Upper lobe of left lung (tissue), 6 donors: ENCODE results near the gene PDCD11. TPM values are rescaled to one million over a fixed set of nuclear protein-coding genes. Genes with fewer than 3 reads are reported as not detected.

Experiments
- ATAC-seq, 2 donors: fragments of 200-7000 bp; cut with Tn5 transposase; one replicate each; pipeline ENCODE4 v1.9.1; 2022; ENCODE audit warnings: mild to moderate bottlenecking in 2 of 2, moderate library complexity in 2 of 2; ENCODE audit not compliant: low FRiP score in 2 of 2
- DNase-seq, 2 donors: peaks; one replicate each; pipeline ENCODE4 v3.0.0-alpha.2; 2019 to 2020
- H3K27ac ChIP-seq, 4 donors: fragments of 200-600 bp; sonication (generic); one replicate each; pipeline ENCODE4 v1.5.1; 2016 to 2019
- H3K27me3 ChIP-seq, 4 donors: fragments of 200-600 bp; sonication (generic); one replicate each; pipeline ENCODE4 v1.5.1; 2017 to 2019
- H3K36me3 ChIP-seq, 4 donors: fragments of 200-600 bp; sonication (generic); one replicate each; pipeline ENCODE4 v1.5.1; 2016 to 2019
- H3K4me1 ChIP-seq, 4 donors: fragments of 200-600 bp; sonication (generic); one replicate each; pipeline ENCODE4 v1.5.1; 2018 to 2019
- H3K4me3 ChIP-seq, 4 donors: fragments of 200-600 bp; sonication (generic); one replicate each; pipeline ENCODE4 v1.5.1; 2017 to 2019; ENCODE audit warnings: mild to moderate bottlenecking in 2 of 4, moderate library complexity in 1 of 4
- H3K9me3 ChIP-seq, 4 donors: fragments of 200-600 bp; sonication (generic); one replicate each; pipeline ENCODE4 v1.5.1; 2018 to 2019
- CTCF ChIP-seq, 6 experiments: fragments of 450-650 bp in 4 of 6; fragments of 200-600 bp in 2 of 6; sonication (generic) in 2 of 6; IDR thresholded peaks; one replicate each; pipeline ENCODE4 v1.5.1; 2016 to 2019; ENCODE audit warnings: antibody characterized with exemption in 6 of 6
- EP300 ChIP-seq, 4 donors: sonication (generic); formaldehyde crosslinking; IDR thresholded peaks; one replicate each; pipeline ENCODE4 v1.5.1; 2017; ENCODE audit warnings: antibody characterized with exemption in 4 of 4, control low read depth in 2 of 4
- POLR2A ChIP-seq, 4 donors: fragments of 450-650 bp; IDR thresholded peaks; one replicate each; pipeline ENCODE4 v1.5.1; 2016 to 2017; ENCODE audit warnings: antibody characterized with exemption in 4 of 4, mild to moderate bottlenecking in 2 of 4
- POLR2AphosphoS5 ChIP-seq, 2 donors: sonication (generic); formaldehyde crosslinking; IDR thresholded peaks; one replicate each; pipeline ENCODE4 v1.5.1; 2017; ENCODE audit warnings: antibody characterized with exemption in 2 of 2
- whole genome bisulfite sequencing, 2 donors: methylation state at CpG; one replicate each; pipeline ENCODE4 v1.1.5; 2017 to 2018; 5-methylcytosine and 5-hydroxymethylcytosine counted together
- total RNA-seq, 6 donors: library from RNA; depleted of rRNA in 4 of 6; stranded (reverse); fragments of >200 nt in 4 of 6; gene quantifications; one replicate each; pipeline versions ENCODE4 v1.1.0 to v1.2.1, GENCODE V29; 2016 to 2021
- donor health status: DM: no; HTN: no; CAD: no; lungs with moderate emphysema.
- donor health status: DM: no; HTN: yes; CAD: no; lungs with severe emphysema.

Gene PDCD11
- total RNA-seq, 6 donors from 2014 or later = 14.8 to 25.1 (median 20.8) TPM

DNA sequence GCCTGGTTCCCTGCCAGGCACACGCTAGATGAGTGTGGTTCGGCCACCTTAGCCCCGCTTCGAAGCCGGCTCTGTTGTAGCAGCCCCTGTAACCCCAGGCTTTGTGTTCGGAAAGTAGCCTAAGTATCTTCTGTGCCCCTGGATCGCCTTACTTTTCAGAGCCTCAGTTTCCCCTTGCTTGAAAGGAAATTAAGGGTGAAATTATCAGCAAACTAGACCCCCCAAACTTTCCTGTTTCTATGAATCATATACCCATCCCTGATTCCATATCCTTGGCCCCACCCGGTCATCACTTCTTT, 312 bp downstream of the PDCD11 start:
- TF ChIP-seq POLR2AphosphoS5 (IDR thresholded peaks at IDR 0.05) (no peak), EP300 (IDR thresholded peaks at IDR 0.05) (no peak), POLR2A (IDR thresholded peaks at IDR 0.05) (no peak), CTCF (IDR thresholded peaks at IDR 0.05) (no peak)
- Histone ChIP-seq H3K4me3 (peak overlapping the region; percentile 70 to 96 (median 92)), H3K4me1 (peaks cover 18 to 41% (median 28%) of the 10 kb centered on the region in 4 donors), H3K9me3 (no peaks in the 10 kb centered on the region), H3K36me3 (peaks cover 6 to 48% (median 14%) of the 10 kb centered on the region in 4 donors), H3K27me3 (no peaks in the 10 kb centered on the region), H3K27ac (peak overlapping the region; percentile 34 to 91 (median 66))
- no peak for ATAC-seq
- no peak for DNase-seq
- WGBS, 2 donors = 0% methylated on average over 8 of the region's 8 CpGs

GRCh38 chr10:103397191-103397825, 882 bp downstream of the PDCD11 start:
- Histone ChIP-seq H3K27ac (no peak overlapping the region), H3K4me3 (peak overlapping the region; percentile 70 to 96 (median 92)), H3K36me3 (peaks cover under 1 to 49% (median 16%) of the 10 kb centered on the region in 4 donors), H3K9me3 (no peaks in the 10 kb centered on the region), H3K27me3 (no peaks in the 10 kb centered on the region), H3K4me1 (peaks cover 18 to 41% (median 28%) of the 10 kb centered on the region in 4 donors)
- TF ChIP-seq POLR2AphosphoS5 (IDR thresholded peaks at IDR 0.05) (no peak), EP300 (IDR thresholded peaks at IDR 0.05) (no peak), CTCF (IDR thresholded peaks at IDR 0.05) (no peak), POLR2A (IDR thresholded peaks at IDR 0.05) (no peak)
- ATAC-seq (no peak), DNase-seq (peak in 1 of 2 donors; percentile 24)
- WGBS, 2 donors = 67 to 70% methylated on average over 19 of the region's 19 CpGs

DNA sequence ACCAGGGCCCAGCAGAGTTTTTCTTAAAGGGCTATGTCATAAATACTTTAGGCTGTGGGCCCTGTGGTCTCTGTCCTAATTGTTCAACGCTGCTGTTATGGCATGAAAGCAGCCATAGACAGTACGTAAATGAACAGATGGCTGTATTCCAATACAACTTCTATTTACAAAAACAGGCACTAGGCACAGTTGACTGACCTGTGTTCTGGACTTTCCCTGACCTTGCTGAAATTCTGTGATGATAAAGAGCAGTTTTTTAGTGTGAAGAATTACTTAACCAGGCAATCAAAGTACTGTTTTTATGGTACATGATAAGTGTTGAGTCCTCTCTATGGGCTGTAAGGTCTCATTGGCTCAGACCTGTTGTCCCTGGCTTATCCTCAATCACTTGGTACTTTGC, 17.1 kb downstream of the PDCD11 start:
- Histone ChIP-seq H3K27me3 (no peaks in the 10 kb centered on the region), H3K27ac (no peak overlapping the region), H3K4me1 (no peaks in the 10 kb centered on the region), H3K36me3 (peaks cover 32 to 100% (median 89%) of the 10 kb centered on the region in 4 donors), H3K9me3 (no peaks in the 10 kb centered on the region), H3K4me3 (no peak overlapping the region)
- DNase-seq (no peak), ATAC-seq (no peak)
- 92 to 96% methylated on average over 2 of the region's 2 CpGs for WGBS, 2 donors
- TF ChIP-seq POLR2A (IDR thresholded peaks at IDR 0.05) (no peak), POLR2AphosphoS5 (IDR thresholded peaks at IDR 0.05) (no peak), EP300 (IDR thresholded peaks at IDR 0.05) (no peak), CTCF (IDR thresholded peaks at IDR 0.05) (no peak)

GRCh38 chr10:103415581-103415980, 19.2 kb downstream of the PDCD11 start:
- Histone ChIP-seq H3K9me3 (no peaks in the 10 kb centered on the region), H3K27me3 (no peaks in the 10 kb centered on the region), H3K4me1 (no peaks in the 10 kb centered on the region), H3K4me3 (no peak overlapping the region), H3K36me3 (peaks cover 36 to 100% (median 91%) of the 10 kb centered on the region in 4 donors), H3K27ac (no peak overlapping the region)
- DNase-seq (no peak), ATAC-seq (no peak)
- TF ChIP-seq CTCF (IDR thresholded peaks at IDR 0.05) = no peak
- no peak for TF ChIP-seq POLR2A (IDR thresholded peaks at IDR 0.05)
- TF ChIP-seq EP300 (IDR thresholded peaks at IDR 0.05) = no peak
- no peak for TF ChIP-seq POLR2AphosphoS5 (IDR thresholded peaks at IDR 0.05)
- whole genome bisulfite sequencing, 2 donors = 89 to 90% methylated on average over 8 of the region's 8 CpGs
